Activated T-cell treated with anti-CD3 and anti-CD28 coated beads for 4 hours (primary cell): ENCODE data around the gene LRRC4C.

Experiments used
- DNase-seq: peaks from one replicate; pipeline ENCODE4 v3.0.0-alpha.2; 2020

The LRRC4C gene

DNA sequence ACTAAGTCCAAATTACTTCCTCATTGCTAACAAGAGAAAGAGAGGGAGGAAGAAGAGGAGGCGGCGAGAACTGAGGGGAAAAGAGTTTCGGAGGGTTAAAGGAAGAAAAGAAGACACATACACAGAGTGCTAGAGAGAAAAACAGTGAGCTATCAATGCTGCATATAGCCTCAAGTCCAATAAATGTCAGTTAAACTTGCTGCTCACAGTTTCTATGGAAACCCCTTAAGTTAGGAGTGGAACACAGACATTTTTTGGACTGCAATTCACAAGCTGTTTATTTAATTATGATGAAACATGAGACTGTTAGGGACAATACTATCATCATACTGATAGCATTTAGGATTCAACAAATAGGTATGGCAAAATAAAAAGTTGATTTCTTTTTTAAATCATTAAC is 1320.4 kb downstream of the LRRC4C start:
- DNase-seq: no peak

- no peak for DNase-seq
Measured at GRCh38 chr11:40134820-40135570, 1324.5 kb downstream of the LRRC4C start.

GRCh38 chr11:40133498-40133897 is 1326.0 kb downstream of the LRRC4C start:
- DNase-seq: no peak

GRCh38 chr11:40132912-40133311 is 1326.5 kb downstream of the LRRC4C start:
- DNase-seq: no peak

DNA sequence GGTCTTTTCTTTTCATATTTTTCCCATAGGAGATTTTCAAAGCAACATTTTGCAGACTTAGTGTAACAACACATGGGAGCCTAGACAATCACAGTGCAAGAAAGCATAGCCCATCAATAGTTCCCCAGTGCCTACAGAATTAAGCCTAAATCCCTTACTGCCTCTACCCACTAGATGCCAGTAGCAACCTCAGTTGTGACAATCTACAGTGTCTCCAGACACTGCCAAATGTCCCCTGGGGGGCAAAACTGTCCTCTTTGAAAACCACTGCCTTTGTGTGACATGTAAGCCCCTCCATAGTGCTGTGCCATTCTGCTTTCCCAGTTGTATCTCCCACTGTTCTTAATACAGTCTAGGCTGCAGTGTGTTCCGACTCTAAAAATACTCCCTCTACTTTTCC is 1329.0 kb downstream of the LRRC4C start:
- DNase-seq: no peak

- DNase-seq: no peak
Measured at GRCh38 chr11:40129266-40129665, 1330.2 kb downstream of the LRRC4C start.

DNA sequence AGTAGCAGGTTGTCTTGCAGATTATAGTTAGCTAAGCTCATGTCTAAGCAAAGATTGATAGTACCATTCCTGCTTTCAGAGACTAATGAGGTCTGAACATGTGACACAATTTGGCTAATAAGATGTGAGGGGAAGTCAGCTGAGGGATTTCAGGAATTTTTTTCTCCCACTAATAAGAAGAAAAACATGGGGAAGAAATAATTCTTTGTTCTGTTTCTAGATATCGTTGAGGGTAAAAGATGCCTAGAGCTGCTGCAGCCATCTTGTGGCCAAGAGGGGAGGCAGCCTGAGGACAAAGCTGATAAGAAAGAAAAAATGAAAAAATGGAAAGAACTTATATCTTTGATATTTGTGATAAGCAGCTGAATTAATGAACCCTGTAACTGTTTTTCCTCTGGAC is 1334.4 kb downstream of the LRRC4C start:
- no peak for DNase-seq

GRCh38 chr11:40119661-40120060 is 1339.8 kb downstream of the LRRC4C start:
- no peak for DNase-seq

DNA sequence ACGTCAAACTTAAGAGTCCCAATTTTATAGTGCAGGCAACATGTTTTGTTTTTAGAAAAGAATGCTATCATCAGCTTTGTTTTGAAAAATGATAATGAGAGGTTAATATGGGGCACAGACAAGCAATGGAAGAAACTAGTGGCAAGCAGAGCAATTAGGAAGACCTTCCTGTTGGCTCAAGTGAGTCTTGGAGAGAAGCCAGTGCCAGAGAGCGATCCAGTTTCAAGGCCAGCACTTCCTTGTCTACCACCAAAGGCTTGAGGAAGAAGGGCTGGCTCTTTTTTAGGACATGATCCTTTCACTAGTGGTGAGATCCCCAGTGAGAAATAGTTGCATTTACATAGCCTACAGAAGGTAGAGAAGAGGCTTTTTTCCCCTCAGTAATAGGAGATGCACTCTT is 1340.7 kb downstream of the LRRC4C start:
- DNase-seq: no peak

- no peak for DNase-seq
Measured at GRCh38 chr11:40118026-40118425, 1341.4 kb downstream of the LRRC4C start.

DNA sequence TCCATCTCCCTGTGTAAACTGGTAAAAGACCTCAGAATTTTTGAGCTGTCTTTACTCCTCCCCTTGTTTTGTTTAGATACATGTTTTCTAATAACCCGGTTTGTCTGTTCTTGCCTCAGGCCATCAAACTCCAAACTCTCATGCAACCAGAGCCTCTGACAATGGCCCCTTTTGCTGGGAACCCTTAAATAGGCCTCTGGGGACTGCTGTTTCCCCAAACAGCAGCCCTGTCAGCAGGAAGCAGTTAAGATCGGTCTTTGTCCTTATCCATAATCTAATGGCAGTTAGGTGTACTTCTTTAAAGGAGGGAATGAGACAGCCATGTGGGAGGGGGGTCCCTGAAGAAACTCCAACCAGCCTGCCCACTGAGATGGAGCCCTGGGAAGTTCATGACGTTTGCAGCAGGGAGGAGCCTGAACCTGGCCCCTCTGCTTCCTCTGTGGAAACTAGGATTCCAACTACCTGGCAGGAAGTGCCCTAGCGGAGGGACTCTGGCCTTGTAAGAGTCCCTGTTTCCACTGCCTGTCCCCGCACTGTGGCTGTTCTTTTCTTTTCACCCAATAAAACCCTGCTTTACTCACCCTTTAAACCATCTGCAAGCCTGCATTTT is 1354.4 kb downstream of the LRRC4C start:
- DNase-seq: no peak

GRCh38 chr11:40100781-40101180 is 1358.7 kb downstream of the LRRC4C start:
- no peak for DNase-seq

DNA sequence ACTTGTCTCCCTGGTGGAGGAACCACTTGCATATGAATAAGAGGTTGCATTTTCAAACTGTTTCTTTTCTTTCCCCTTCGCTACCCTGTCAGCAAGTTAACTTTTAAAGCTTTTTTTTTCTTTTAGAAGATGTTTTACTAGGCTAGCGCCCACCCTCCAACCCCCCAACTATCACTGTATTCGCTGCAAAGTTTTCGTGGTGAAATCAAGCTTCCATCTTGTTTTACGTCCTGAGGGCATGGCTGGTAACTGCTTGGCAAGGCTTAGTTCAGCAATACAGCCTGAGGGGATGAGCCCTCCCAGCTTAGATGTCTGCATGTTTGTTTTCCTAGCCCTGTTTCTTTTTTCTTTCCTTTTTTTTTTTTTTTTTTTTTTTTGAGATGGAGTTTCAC is 1359.3 kb downstream of the LRRC4C start:
- DNase-seq: no peak

DNA sequence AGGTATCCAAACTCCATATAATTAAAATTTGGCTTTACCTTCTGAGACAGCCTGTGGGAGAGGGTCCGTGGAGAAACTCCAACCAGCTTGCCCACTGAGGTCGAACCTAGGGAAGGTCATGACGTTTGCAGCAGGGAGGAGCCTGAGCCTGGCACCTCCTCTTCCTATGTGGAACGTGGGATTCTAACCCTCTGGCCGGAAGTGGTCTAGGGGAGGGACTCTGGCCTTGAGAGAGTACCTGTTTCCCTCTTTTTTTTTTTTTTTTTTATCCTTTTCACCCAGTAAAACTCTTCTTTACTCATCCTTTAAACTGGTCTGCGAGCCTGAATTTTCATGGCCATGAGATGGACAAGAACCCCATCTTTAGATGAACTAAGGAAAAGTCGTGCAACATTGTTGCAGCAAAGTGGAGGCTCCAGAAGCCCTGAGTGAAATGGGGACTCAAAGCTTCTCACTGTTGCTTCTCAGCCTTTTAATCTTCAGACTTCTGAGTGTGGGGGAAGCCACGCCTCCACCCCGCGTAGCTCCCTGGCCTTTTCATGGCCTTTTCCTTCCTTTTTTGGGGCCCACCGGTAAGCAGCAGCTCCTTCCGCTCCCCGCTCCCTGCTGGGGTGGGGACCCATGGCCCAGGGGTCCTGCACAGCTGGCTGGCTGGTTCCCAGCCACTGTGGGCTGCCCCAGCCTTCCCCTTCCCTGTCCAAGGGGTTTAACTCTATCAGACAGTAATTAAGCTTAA is 1359.9 kb downstream of the LRRC4C start:
- DNase-seq: no peak

DNA sequence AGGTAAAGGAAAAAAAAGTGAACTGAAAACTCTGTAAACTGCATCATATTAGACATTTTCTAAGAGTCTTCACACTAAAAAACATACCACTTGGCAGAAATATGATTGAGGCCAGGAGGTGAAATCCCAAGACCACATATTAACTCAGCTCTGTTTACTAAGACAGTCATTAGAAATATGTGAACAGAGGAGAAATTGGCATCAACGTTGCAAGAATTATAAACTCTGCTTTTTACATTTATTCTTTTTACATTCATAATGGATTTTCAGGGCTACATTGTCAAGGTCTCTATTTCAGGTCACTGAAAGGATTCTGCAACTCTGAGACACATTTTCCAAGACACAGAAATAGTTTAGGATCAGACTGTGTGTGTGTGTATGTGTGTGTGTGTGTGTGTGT is 1364.0 kb downstream of the LRRC4C start:
- no peak for DNase-seq

DNA sequence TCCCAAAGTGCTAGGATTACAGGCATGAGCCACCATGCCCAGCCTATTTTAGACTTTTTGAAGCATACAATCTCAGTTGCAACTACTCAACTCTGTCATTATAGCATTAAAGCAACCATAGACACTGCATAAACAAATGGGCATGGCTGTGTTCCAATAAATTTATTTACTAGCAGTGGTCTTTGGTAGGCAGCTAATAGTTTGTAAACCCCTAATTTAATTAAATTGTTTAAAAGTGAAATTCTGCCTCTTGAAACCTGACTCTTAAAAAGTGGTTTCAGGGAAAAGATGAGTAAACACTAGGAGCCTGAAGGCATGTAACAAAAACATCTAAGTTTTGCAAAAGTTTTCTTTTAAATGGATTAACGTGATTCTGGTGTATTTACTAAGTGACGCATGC is 1364.5 kb downstream of the LRRC4C start:
- no peak for DNase-seq

- no peak for DNase-seq
Measured at GRCh38 chr11:40080434-40080833, 1379.0 kb downstream of the LRRC4C start.
